Liver (tissue), 9 donors: ENCODE data around the gene POLR3A. TPM values are rescaled to one million over a fixed set of nuclear protein-coding genes. Genes with fewer than 3 reads are reported as not detected.
A peak's percentile ranks its signal among the peaks of the same experiment; 100 is the strongest.

Source experiments
- DNase-seq: peaks from one replicate; pipeline ENCODE4 v3.0.0-alpha.2; 2017; ENCODE audit warnings: low spot score
- H3K27ac ChIP-seq, 2 donors: one replicate each; pipeline ENCODE4 v1.7.0; 2013; ENCODE audit warnings: inconsistent platforms in 2 of 2, low read length in 2 of 2, control low read depth in 1 of 2, low read depth in 1 of 2, mild to moderate bottlenecking in 1 of 2
- H3K27me3 ChIP-seq, 4 donors: one replicate each; pipeline versions ENCODE4 v1.6.1 to v1.7.0; 2013; ENCODE audit warnings: low read length in 3 of 4, inconsistent platforms in 1 of 4, mild to moderate bottlenecking in 1 of 4, moderate library complexity in 1 of 4; ENCODE audit not compliant: control insufficient read depth in 4 of 4, insufficient read depth in 4 of 4
- H3K36me3 ChIP-seq, 4 donors: one replicate each; pipeline versions ENCODE4 v1.6.1 to v1.7.0; 2013; ENCODE audit warnings: low read length in 3 of 4, mild to moderate bottlenecking in 3 of 4, low read depth in 1 of 4, moderate library complexity in 1 of 4; ENCODE audit not compliant: control insufficient read depth in 4 of 4, insufficient read depth in 3 of 4
- H3K4me1 ChIP-seq, 4 donors: one replicate each; pipeline versions ENCODE4 v1.6.1 to v1.7.0; 2013; ENCODE audit warnings: low read length in 3 of 4, mild to moderate bottlenecking in 3 of 4, moderate library complexity in 1 of 4; ENCODE audit not compliant: control insufficient read depth in 4 of 4, insufficient read depth in 4 of 4
- H3K4me3 ChIP-seq, 3 donors: one replicate each; pipeline versions ENCODE4 v1.6.1 to v1.7.0; 2013; ENCODE audit warnings: low read length in 3 of 3, control low read depth in 1 of 3, low read depth in 1 of 3, mild to moderate bottlenecking in 1 of 3
- H3K9ac ChIP-seq, 2 donors: one replicate each; pipeline ENCODE4 v1.7.0; 2013; ENCODE audit warnings: low read length in 2 of 2, mild to moderate bottlenecking in 2 of 2, moderate library complexity in 2 of 2, control low read depth in 1 of 2, low read depth in 1 of 2
- H3K9me3 ChIP-seq, 4 donors: one replicate each; pipeline versions ENCODE4 v1.6.1 to v1.7.0; 2013; ENCODE audit warnings: low read length in 3 of 4; ENCODE audit not compliant: control insufficient read depth in 4 of 4
- GABPA ChIP-seq, 2 donors: IDR thresholded peaks in 1 of 2; conservative IDR thresholded peaks in 1 of 2; 2 replicates each; pipeline ENCODE4 v1.6.1; 2016; ENCODE audit warnings: antibody characterized with exemption in 2 of 2, mild to moderate bottlenecking in 1 of 2, moderate library complexity in 1 of 2
- HNF4A ChIP-seq, 2 donors: conservative IDR thresholded peaks; 2 replicates each; pipeline ENCODE4 v1.6.1; 2016; ENCODE audit warnings: antibody characterized with exemption in 2 of 2, mild to moderate bottlenecking in 2 of 2
- JUND ChIP-seq, 2 donors: IDR thresholded peaks; 2 replicates each; pipeline ENCODE4 v1.6.1; 2016; ENCODE audit warnings: antibody characterized with exemption in 2 of 2
- MAX ChIP-seq: IDR thresholded peaks from 2 replicates; pipeline ENCODE4 v1.6.1; 2016; ENCODE audit warnings: antibody characterized with exemption
- NR2F2 ChIP-seq: IDR thresholded peaks from 2 replicates; pipeline ENCODE4 v1.6.1; 2016; ENCODE audit warnings: antibody characterized with exemption
- RAD21 ChIP-seq, 2 donors: IDR thresholded peaks; 2 replicates each; pipeline ENCODE4 v1.6.1; 2016; ENCODE audit warnings: antibody characterized with exemption in 2 of 2, mild to moderate bottlenecking in 2 of 2
- SP1 ChIP-seq: IDR thresholded peaks from 2 replicates; pipeline ENCODE4 v1.6.1; 2018; ENCODE audit warnings: antibody characterized with exemption, mild to moderate bottlenecking
- YY1 ChIP-seq: IDR thresholded peaks from 2 replicates; pipeline ENCODE4 v1.6.1; 2016; ENCODE audit warnings: antibody characterized with exemption, mild to moderate bottlenecking
- ZBTB33 ChIP-seq: IDR thresholded peaks from 2 replicates; pipeline ENCODE4 v1.6.1; 2016; ENCODE audit warnings: antibody characterized with exemption
- WGBS: extraction: QIAGEN DNeasy Blood & Tissue Kit; methylation state at CpG from one replicate; pipeline ENCODE4 v1.1.7; 2013; 5-methylcytosine and 5-hydroxymethylcytosine counted together
- polyA plus RNA-seq, 2 donors: library from polyadenylated mRNA; stranded (reverse) in 1 of 2; unstranded in 1 of 2; fragments of 200-250 nt in 1 of 2; fragments of >200 nt in 1 of 2; fragmentation: Nextera tagmentation in 1 of 2; extraction: Ambion mirVana in 1 of 2; gene quantifications; one replicate each; pipeline versions ENCODE4 v1.2.1 to v1.2.3, GENCODE V29; 2013 to 2015
- total RNA-seq, 2 donors: library from RNA; depleted of rRNA; stranded (reverse); fragments of >200 nt; gene quantifications; one replicate each; pipeline ENCODE4 v1.2.3, GENCODE V29; 2014
- TF ChIP-seq, protein P1 (sequence below): IDR thresholded peaks from 2 replicates; pipeline ENCODE4 v1.6.1; 2016; ENCODE audit warnings: antibody characterized with exemption, mild to moderate bottlenecking
- donor health status: healthy.
- donor health status: healthy.
- donor health status: healthy.
- donor health status: healthy.
- donor health status: healthy.

Gene POLR3A
- total and polyA plus RNA-seq, 4 donors = 3.2 to 9.6 (median 5.5) TPM

DNA sequence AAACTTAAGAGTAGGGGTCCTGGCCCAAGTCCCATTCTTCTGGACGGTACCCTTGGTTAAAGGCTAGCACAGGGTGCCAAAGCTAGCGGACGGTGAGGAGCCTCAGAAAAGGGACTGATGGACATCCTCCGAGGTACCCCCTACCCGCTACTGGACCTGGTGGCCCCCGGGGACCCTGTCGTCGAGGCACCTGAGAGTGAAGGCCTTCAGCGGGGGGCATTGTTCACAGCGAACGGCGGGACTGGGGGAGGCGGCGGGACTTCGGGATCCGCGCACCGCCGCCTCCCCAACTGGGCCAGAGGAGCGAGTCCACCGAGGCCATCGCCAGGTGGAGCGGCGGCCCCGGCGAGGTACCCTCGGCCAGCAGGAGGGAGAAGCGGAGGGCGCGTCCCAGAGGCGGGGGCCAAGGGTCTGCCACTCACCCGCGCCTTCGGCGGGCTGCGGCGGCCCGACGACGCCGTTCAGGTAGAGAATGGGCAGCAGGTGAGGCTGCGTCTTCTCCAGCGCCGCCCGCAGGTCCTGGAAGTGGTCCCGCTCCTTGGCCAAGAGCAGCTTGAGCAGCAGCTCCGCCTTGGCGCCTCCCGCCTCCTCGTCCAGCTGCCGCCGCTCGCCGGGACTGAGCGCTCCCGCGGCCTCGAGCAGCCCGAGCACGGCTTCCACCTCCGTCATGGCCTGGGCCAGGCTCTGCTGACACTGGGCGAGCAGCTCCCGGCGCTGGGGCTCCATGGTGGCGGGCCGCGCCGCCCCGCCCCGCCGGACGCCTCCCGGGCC, 103.3 kb downstream of the POLR3A start:
- no peaks in the 10 kb centered on the region for H3K36me3 ChIP-seq
- WGBS = 2% methylated on average over 73 of the region's 73 CpGs
- peak overlapping the region in 1 of 2 donors; percentile 72 for H3K9ac ChIP-seq
- H3K27ac ChIP-seq = no peak overlapping the region
- H3K4me3 ChIP-seq = peak overlapping the region; percentile 62 to 93 (median 82)
- DNase-seq = no peak
- TF ChIP-seq HNF4A (conservative IDR thresholded peaks at IDR 0.05) (no peak), MAX (no peak), GABPA (IDR thresholded peaks at IDR 0.05 in 1 of 2, conservative IDR thresholded peaks at IDR 0.05 in 1 of 2) (no peak), JUND (IDR thresholded peaks at IDR 0.05) (no peak), SP1 (no peak), ZBTB33 (no peak)
- TF ChIP-seq, protein P1, sequence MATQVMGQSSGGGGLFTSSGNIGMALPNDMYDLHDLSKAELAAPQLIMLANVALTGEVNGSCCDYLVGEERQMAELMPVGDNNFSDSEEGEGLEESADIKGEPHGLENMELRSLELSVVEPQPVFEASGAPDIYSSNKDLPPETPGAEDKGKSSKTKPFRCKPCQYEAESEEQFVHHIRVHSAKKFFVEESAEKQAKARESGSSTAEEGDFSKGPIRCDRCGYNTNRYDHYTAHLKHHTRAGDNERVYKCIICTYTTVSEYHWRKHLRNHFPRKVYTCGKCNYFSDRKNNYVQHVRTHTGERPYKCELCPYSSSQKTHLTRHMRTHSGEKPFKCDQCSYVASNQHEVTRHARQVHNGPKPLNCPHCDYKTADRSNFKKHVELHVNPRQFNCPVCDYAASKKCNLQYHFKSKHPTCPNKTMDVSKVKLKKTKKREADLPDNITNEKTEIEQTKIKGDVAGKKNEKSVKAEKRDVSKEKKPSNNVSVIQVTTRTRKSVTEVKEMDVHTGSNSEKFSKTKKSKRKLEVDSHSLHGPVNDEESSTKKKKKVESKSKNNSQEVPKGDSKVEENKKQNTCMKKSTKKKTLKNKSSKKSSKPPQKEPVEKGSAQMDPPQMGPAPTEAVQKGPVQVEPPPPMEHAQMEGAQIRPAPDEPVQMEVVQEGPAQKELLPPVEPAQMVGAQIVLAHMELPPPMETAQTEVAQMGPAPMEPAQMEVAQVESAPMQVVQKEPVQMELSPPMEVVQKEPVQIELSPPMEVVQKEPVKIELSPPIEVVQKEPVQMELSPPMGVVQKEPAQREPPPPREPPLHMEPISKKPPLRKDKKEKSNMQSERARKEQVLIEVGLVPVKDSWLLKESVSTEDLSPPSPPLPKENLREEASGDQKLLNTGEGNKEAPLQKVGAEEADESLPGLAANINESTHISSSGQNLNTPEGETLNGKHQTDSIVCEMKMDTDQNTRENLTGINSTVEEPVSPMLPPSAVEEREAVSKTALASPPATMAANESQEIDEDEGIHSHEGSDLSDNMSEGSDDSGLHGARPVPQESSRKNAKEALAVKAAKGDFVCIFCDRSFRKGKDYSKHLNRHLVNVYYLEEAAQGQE = no peak
- no peaks in the 10 kb centered on the region for H3K27me3 ChIP-seq
- no peaks in the 10 kb centered on the region for H3K9me3 ChIP-seq
- H3K4me1 ChIP-seq = peaks cover 8 to 27% (median 16%) of the 10 kb centered on the region in 4 donors

DNA sequence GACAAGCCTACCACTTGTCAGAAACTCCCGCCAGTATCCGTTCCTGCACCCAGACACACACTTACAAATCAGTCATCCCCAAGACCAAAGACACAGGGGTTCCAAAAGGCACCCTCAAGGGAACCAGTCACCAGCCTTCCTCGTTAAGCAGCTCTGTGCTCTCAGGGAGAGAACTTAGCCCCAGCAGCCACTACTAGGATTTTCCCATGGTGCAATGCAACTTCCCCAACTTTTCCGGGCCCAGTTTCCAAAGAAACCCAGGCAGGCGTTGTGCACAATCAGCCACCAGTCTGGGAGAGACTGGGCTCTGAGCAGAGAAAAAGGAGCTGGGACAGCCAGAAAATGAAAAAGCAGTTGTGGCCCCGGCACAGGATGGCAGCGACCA, 103.9 kb downstream of the POLR3A start:
- H3K27ac ChIP-seq = no peak overlapping the region
- no peaks in the 10 kb centered on the region for H3K36me3 ChIP-seq
- 32% methylated on average over 7 of the region's 7 CpGs for WGBS
- H3K4me1 ChIP-seq = peaks cover 8 to 32% (median 22%) of the 10 kb centered on the region in 4 donors
- H3K4me3 ChIP-seq = peak overlapping the region; percentile 62 to 93 (median 82)
- peak overlapping the region in 1 of 2 donors; percentile 41 for H3K9ac ChIP-seq
- no peak for DNase-seq
- no peaks in the 10 kb centered on the region for H3K9me3 ChIP-seq
- TF ChIP-seq RAD21 (IDR thresholded peaks at IDR 0.05) (peak in 1 of 2 donors; percentile 3), YY1 (no peak), NR2F2 (no peak)
- TF ChIP-seq, protein P1 = no peak
- no peaks in the 10 kb centered on the region for H3K27me3 ChIP-seq
